T-helper 1 cell treated with Interleukin-12 subunit alpha and Interleukin-12 subunit beta and Interleukin-4 antibody, amounts not matched to agents 30 μg/mL and 1 μg/mL, for 36 hours (primary cell): ENCODE measurements around the gene SLC22A17.
"Not testable (repeated sequence)": the region's sequence is repeated elsewhere in the genome, so short reads cannot be mapped to it uniquely, and the experiment has no call there.

Source experiments
- H3K27ac Mint-ChIP-seq: one replicate; pipeline ENCODE4 v1.8.0; 2021; ENCODE audit warnings: mild to moderate bottlenecking, mixed read lengths
- H3K27me3 Mint-ChIP-seq: one replicate; pipeline ENCODE4 v1.8.0; 2021; ENCODE audit warnings: low read depth, mixed read lengths
- H3K36me3 Mint-ChIP-seq: one replicate; pipeline ENCODE4 v1.8.0; 2021; ENCODE audit warnings: low read depth, mixed read lengths
- H3K4me1 Mint-ChIP-seq: one replicate; pipeline ENCODE4 v1.8.0; 2021; ENCODE audit warnings: low read depth, mixed read lengths
- H3K4me3 Mint-ChIP-seq: one replicate; pipeline ENCODE4 v1.8.0; 2021; ENCODE audit warnings: mild to moderate bottlenecking, moderate library complexity, mixed read lengths
- H3K9me3 Mint-ChIP-seq: one replicate; pipeline ENCODE4 v1.8.0; 2021; ENCODE audit warnings: mixed read lengths

The SLC22A17 gene

GRCh38 chr14:23386266-23386657 lies 33.6 kb upstream of the SLC22A17 start:
- peaks cover 10% of the 10 kb centered on the region for H3K27me3 Mint-ChIP-seq
- H3K27ac Mint-ChIP-seq, H3K4me3 Mint-ChIP-seq, H3K4me1 Mint-ChIP-seq, H3K36me3 Mint-ChIP-seq, H3K9me3 Mint-ChIP-seq: not testable (repeated sequence)

GRCh38 chr14:23385642-23386265 lies 33.1 kb upstream of the SLC22A17 start:
- Mint-ChIP-seq H3K36me3 (no peaks in the 10 kb centered on the region), H3K4me3 (no peak overlapping the region), H3K27ac (no peak overlapping the region), H3K27me3 (peaks cover 10% of the 10 kb centered on the region), H3K9me3 (no peaks in the 10 kb centered on the region), H3K4me1 (no peaks in the 10 kb centered on the region)

GRCh38 chr14:23385244-23385641 lies 32.6 kb upstream of the SLC22A17 start:
- peaks cover 10% of the 10 kb centered on the region for H3K27me3 Mint-ChIP-seq
- no peak overlapping the region for H3K27ac Mint-ChIP-seq
- no peaks in the 10 kb centered on the region for H3K4me1 Mint-ChIP-seq
- no peaks in the 10 kb centered on the region for H3K9me3 Mint-ChIP-seq
- H3K36me3 Mint-ChIP-seq: no peaks in the 10 kb centered on the region
- H3K4me3 Mint-ChIP-seq: no peak overlapping the region

GRCh38 chr14:23384364-23385080 lies 31.8 kb upstream of the SLC22A17 start:
- Mint-ChIP-seq H3K27ac (no peak overlapping the region), H3K4me1 (no peaks in the 10 kb centered on the region), H3K4me3 (no peak overlapping the region), H3K36me3 (no peaks in the 10 kb centered on the region), H3K9me3 (no peaks in the 10 kb centered on the region), H3K27me3 (peaks cover 10% of the 10 kb centered on the region)

- Mint-ChIP-seq H3K9me3 (no peaks in the 10 kb centered on the region), H3K27me3 (peaks cover 10% of the 10 kb centered on the region), H3K4me3 (no peak overlapping the region), H3K27ac (no peak overlapping the region), H3K4me1 (no peaks in the 10 kb centered on the region), H3K36me3 (no peaks in the 10 kb centered on the region)
Observed at GRCh38 chr14:23382731-23383440, 30.2 kb upstream of the SLC22A17 start.

- Mint-ChIP-seq H3K36me3 (no peaks in the 10 kb centered on the region), H3K9me3 (no peaks in the 10 kb centered on the region), H3K27me3 (peaks cover 10% of the 10 kb centered on the region), H3K4me3 (no peak overlapping the region), H3K27ac (no peak overlapping the region), H3K4me1 (no peaks in the 10 kb centered on the region)
Observed at GRCh38 chr14:23382276-23382675, 29.6 kb upstream of the SLC22A17 start.

- Mint-ChIP-seq H3K4me1 (no peaks in the 10 kb centered on the region), H3K36me3 (no peaks in the 10 kb centered on the region), H3K27ac (no peak overlapping the region), H3K9me3 (no peaks in the 10 kb centered on the region), H3K4me3 (no peak overlapping the region), H3K27me3 (peaks cover 10% of the 10 kb centered on the region)
Observed at GRCh38 chr14:23381871-23382270, 29.2 kb upstream of the SLC22A17 start.

GRCh38 chr14:23380976-23381375 lies 28.3 kb upstream of the SLC22A17 start:
- H3K27ac Mint-ChIP-seq: no peak overlapping the region
- H3K4me1 Mint-ChIP-seq: no peaks in the 10 kb centered on the region
- peaks cover 10% of the 10 kb centered on the region for H3K27me3 Mint-ChIP-seq
- no peaks in the 10 kb centered on the region for H3K36me3 Mint-ChIP-seq
- H3K9me3 Mint-ChIP-seq: no peaks in the 10 kb centered on the region
- no peak overlapping the region for H3K4me3 Mint-ChIP-seq

- peaks cover 10% of the 10 kb centered on the region for H3K27me3 Mint-ChIP-seq
- no peaks in the 10 kb centered on the region for H3K36me3 Mint-ChIP-seq
- no peaks in the 10 kb centered on the region for H3K9me3 Mint-ChIP-seq
- H3K27ac Mint-ChIP-seq: no peak overlapping the region
- no peaks in the 10 kb centered on the region for H3K4me1 Mint-ChIP-seq
- no peak overlapping the region for H3K4me3 Mint-ChIP-seq
Observed at GRCh38 chr14:23380197-23380914, 27.7 kb upstream of the SLC22A17 start.

- peaks cover 4% of the 10 kb centered on the region for H3K27me3 Mint-ChIP-seq
- H3K27ac Mint-ChIP-seq: no peak overlapping the region
- no peaks in the 10 kb centered on the region for H3K36me3 Mint-ChIP-seq
- no peaks in the 10 kb centered on the region for H3K4me1 Mint-ChIP-seq
- H3K4me3 Mint-ChIP-seq: no peak overlapping the region
- H3K9me3 Mint-ChIP-seq: no peaks in the 10 kb centered on the region
Observed at GRCh38 chr14:23379366-23380196, 26.9 kb upstream of the SLC22A17 start.

- Mint-ChIP-seq H3K36me3 (no peaks in the 10 kb centered on the region), H3K27ac (no peak overlapping the region), H3K4me3 (no peak overlapping the region), H3K9me3 (no peaks in the 10 kb centered on the region), H3K4me1 (no peaks in the 10 kb centered on the region), H3K27me3 (peaks cover 4% of the 10 kb centered on the region)
Observed at GRCh38 chr14:23378612-23379220, 26.0 kb upstream of the SLC22A17 start.

GRCh38 chr14:23377573-23378563 lies 25.2 kb upstream of the SLC22A17 start:
- H3K9me3 Mint-ChIP-seq: no peaks in the 10 kb centered on the region
- no peaks in the 10 kb centered on the region for H3K4me1 Mint-ChIP-seq
- no peaks in the 10 kb centered on the region for H3K36me3 Mint-ChIP-seq
- H3K4me3 Mint-ChIP-seq: no peak overlapping the region
- peaks cover 4% of the 10 kb centered on the region for H3K27me3 Mint-ChIP-seq
- no peak overlapping the region for H3K27ac Mint-ChIP-seq

GRCh38 chr14:23377198-23377550 lies 24.5 kb upstream of the SLC22A17 start:
- Mint-ChIP-seq H3K4me1 (peaks cover under 1% of the 10 kb centered on the region), H3K9me3 (no peaks in the 10 kb centered on the region), H3K27me3 (peaks cover 4% of the 10 kb centered on the region), H3K4me3 (no peak overlapping the region), H3K36me3 (no peaks in the 10 kb centered on the region), H3K27ac (no peak overlapping the region)
